Smooth muscle cell (in vitro differentiated cells): ENCODE results near the gene TNS1. TPM values are rescaled to one million over a fixed set of nuclear protein-coding genes. Genes with fewer than 3 reads are reported as not detected.

Experiments used
- DNase-seq: peaks from one replicate; lab custom pipeline; 2025; ENCODE audit not compliant: unreplicated experiment; lab: John Stamatoyannopoulos, UW
- H2AFZ ChIP-seq: fragments of 200-600 bp; sonication (generic); 2 replicates; pipeline ENCODE4 v1.6.0; 2016; ENCODE audit warnings: antibody characterized with exemption, low read depth, mild to moderate bottlenecking
- H3F3A ChIP-seq: fragments of 200-600 bp; sonication (generic); 2 replicates; pipeline ENCODE4 v1.6.0; 2017; ENCODE audit warnings: antibody characterized with exemption, low read depth
- H3K27ac ChIP-seq: fragments of 200-600 bp; sonication (generic); 2 replicates; pipeline ENCODE4 v1.5.1; 2016; ENCODE audit warnings: low read depth, mild to moderate bottlenecking
- H3K27me3 ChIP-seq: fragments of 200-600 bp; sonication (generic); 2 replicates; pipeline ENCODE4 v1.6.1; 2016; ENCODE audit warnings: low read depth, mild to moderate bottlenecking
- H3K36me3 ChIP-seq: fragments of 200-600 bp; sonication (generic); 2 replicates; pipeline ENCODE4 v1.5.1; 2016; ENCODE audit warnings: low read depth
- H3K4me1 ChIP-seq: fragments of 200-600 bp; sonication (generic); 2 replicates; pipeline ENCODE4 v1.5.1; 2016; ENCODE audit warnings: low read depth
- H3K4me2 ChIP-seq: fragments of 200-600 bp; sonication (generic); 2 replicates; pipeline ENCODE4 v1.6.0; 2016; ENCODE audit warnings: mild to moderate bottlenecking
- H3K4me3 ChIP-seq: fragments of 200-600 bp; sonication (generic); 2 replicates; pipeline ENCODE4 v1.5.1; 2016; ENCODE audit warnings: mild to moderate bottlenecking
- H3K79me2 ChIP-seq: fragments of 200-600 bp; sonication (generic); 2 replicates; pipeline ENCODE4 v1.6.0; 2016; ENCODE audit warnings: low read depth, mild to moderate bottlenecking
- H3K9ac ChIP-seq: fragments of 200-600 bp; sonication (generic); 2 replicates; pipeline ENCODE4 v1.6.0; 2016; ENCODE audit warnings: low read depth
- H3K9me3 ChIP-seq: fragments of 200-600 bp; sonication (generic); replicated peaks from 2 replicates; pipeline ENCODE4 v1.5.1; 2016; ENCODE audit warnings: low read depth
- H4K20me1 ChIP-seq: fragments of 200-600 bp; sonication (generic); 2 replicates; pipeline ENCODE4 v1.6.0; 2016; ENCODE audit warnings: low read depth
- WGBS: methylation state at CpG from one replicate; pipeline ENCODE4 v1.1.7; 2016; ENCODE audit warnings: low lambda C conversion rate; 5-methylcytosine and 5-hydroxymethylcytosine counted together
- polyA plus RNA-seq: library from polyadenylated mRNA; unstranded; fragments of >200 nt; fragmentation: Nextera tagmentation; extraction: Ambion mirVana; gene quantifications from 2 replicates; pipeline ENCODE4 v1.2.1, GENCODE V29; 2016
- total RNA-seq: library from RNA; depleted of rRNA; stranded (reverse); fragments of >200 nt; gene quantifications from 2 replicates; pipeline ENCODE4 v1.2.3, GENCODE V29; 2014
- TF ChIP-seq, protein P1 (sequence below): fragments of 200-600 bp; sonication (generic); IDR thresholded peaks from 2 replicates; pipeline ENCODE4 v1.5.1; 2017; ENCODE audit warnings: borderline replicate concordance, mild to moderate bottlenecking, antibody characterized with exemption; ENCODE audit not compliant: insufficient read depth, poor library complexity, severe bottlenecking

TNS1 gene
- total and polyA plus RNA-seq, 2 experiments from 2014 or later: 52.3 to 61.5 TPM

GRCh38 chr2:218005486-218005885 is 2.7 kb upstream of the TNS1 start:
- DNase-seq: no peak
- Histone ChIP-seq H3K9ac (peak overlapping the region; percentile 91), H3F3A (peaks cover 45% of the 10 kb centered on the region), H3K4me2 (peak overlapping the region; percentile 77), H3K79me2 (peaks cover 40% of the 10 kb centered on the region), H3K4me1 (peaks cover 42% of the 10 kb centered on the region), H3K9me3 (no peaks in the 10 kb centered on the region), H2AFZ (no peak overlapping the region), H4K20me1 (peaks cover 10% of the 10 kb centered on the region), H3K36me3 (no peaks in the 10 kb centered on the region), H3K4me3 (no peak overlapping the region), H3K27me3 (no peaks in the 10 kb centered on the region), H3K27ac (peak overlapping the region; percentile 97)
- TF ChIP-seq, protein P1, sequence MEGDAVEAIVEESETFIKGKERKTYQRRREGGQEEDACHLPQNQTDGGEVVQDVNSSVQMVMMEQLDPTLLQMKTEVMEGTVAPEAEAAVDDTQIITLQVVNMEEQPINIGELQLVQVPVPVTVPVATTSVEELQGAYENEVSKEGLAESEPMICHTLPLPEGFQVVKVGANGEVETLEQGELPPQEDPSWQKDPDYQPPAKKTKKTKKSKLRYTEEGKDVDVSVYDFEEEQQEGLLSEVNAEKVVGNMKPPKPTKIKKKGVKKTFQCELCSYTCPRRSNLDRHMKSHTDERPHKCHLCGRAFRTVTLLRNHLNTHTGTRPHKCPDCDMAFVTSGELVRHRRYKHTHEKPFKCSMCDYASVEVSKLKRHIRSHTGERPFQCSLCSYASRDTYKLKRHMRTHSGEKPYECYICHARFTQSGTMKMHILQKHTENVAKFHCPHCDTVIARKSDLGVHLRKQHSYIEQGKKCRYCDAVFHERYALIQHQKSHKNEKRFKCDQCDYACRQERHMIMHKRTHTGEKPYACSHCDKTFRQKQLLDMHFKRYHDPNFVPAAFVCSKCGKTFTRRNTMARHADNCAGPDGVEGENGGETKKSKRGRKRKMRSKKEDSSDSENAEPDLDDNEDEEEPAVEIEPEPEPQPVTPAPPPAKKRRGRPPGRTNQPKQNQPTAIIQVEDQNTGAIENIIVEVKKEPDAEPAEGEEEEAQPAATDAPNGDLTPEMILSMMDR: no peak
- WGBS: 28% methylated on average over 3 of the region's 3 CpGs

GRCh38 chr2:218005028-218005427 is 2.2 kb upstream of the TNS1 start:
- Histone ChIP-seq H3K4me1 (peaks cover 45% of the 10 kb centered on the region), H3K79me2 (peaks cover 44% of the 10 kb centered on the region), H3K27me3 (no peaks in the 10 kb centered on the region), H3F3A (peaks cover 46% of the 10 kb centered on the region), H3K4me2 (peak overlapping the region; percentile 77), H3K4me3 (no peak overlapping the region), H3K9ac (peak overlapping the region; percentile 91), H3K27ac (peak overlapping the region; percentile 97), H4K20me1 (peaks cover 15% of the 10 kb centered on the region), H2AFZ (no peak overlapping the region), H3K9me3 (no peaks in the 10 kb centered on the region), H3K36me3 (no peaks in the 10 kb centered on the region)
- TF ChIP-seq, protein P1: no peak
- no peak for DNase-seq
- WGBS: 30% methylated on average over 4 of the region's 4 CpGs

GRCh38 chr2:218003981-218004419 is 1.2 kb upstream of the TNS1 start:
- H3K4me3 ChIP-seq: no peak overlapping the region
- H3K9ac ChIP-seq: no peak overlapping the region
- WGBS: 13% methylated on average over 6 of the region's 6 CpGs
- peaks cover 25% of the 10 kb centered on the region for H4K20me1 ChIP-seq
- no peak for DNase-seq
- no peaks in the 10 kb centered on the region for H3K9me3 ChIP-seq
- no peaks in the 10 kb centered on the region for H3K36me3 ChIP-seq
- H2AFZ ChIP-seq: no peak overlapping the region
- H3K27me3 ChIP-seq: no peaks in the 10 kb centered on the region
- H3F3A ChIP-seq: peaks cover 45% of the 10 kb centered on the region
- TF ChIP-seq, protein P1: no peak
- H3K27ac ChIP-seq: peak overlapping the region; percentile 97
- H3K79me2 ChIP-seq: peaks cover 52% of the 10 kb centered on the region
- H3K4me1 ChIP-seq: peaks cover 38% of the 10 kb centered on the region
- H3K4me2 ChIP-seq: peak overlapping the region; percentile 93

DNA sequence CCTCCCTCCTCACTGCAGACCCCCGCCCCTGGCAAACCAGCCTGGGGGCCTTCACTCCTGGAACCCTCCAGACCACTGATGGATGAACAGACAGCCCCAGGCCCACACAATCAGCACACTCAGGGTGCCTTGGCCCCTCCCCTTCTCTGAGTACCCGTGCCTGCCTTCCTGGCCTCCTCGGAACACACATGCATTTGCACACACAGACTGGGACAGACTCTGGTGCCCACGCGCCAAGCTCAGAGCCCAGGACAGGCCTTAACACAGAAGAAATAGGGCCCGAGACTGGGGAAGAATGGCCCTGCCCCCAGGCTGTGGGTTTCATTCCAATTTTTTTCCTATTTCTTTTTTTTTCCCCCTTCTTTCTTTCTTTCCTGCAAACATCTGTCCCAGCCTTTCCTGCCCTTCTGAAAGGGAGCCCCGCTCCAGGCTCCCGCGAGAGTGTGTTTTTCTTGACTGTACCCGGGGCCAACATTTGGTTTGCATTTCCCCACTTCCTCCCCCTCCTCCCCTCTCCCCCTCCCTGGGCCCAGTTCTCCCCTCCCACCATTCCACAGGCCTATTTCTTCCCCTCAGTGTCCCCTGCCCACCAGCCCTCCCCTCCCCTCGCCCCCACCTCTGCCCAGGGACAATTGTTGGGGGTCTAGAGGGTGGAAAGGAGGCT is 618 bp upstream of the TNS1 start:
- peaks cover 30% of the 10 kb centered on the region for H4K20me1 ChIP-seq
- WGBS: 33% methylated on average over 9 of the region's 11 CpGs
- peaks cover 37% of the 10 kb centered on the region for H3K4me1 ChIP-seq
- TF ChIP-seq, protein P1: no peak
- H3K4me3 ChIP-seq: peak overlapping the region; percentile 50
- DNase-seq: no peak
- H3K36me3 ChIP-seq: no peaks in the 10 kb centered on the region
- peak overlapping the region; percentile 93 for H3K4me2 ChIP-seq
- H3K9me3 ChIP-seq: no peaks in the 10 kb centered on the region
- H2AFZ ChIP-seq: no peak overlapping the region
- peak overlapping the region; percentile 97 for H3K27ac ChIP-seq
- H3K9ac ChIP-seq: peak overlapping the region; percentile 29
- peaks cover 39% of the 10 kb centered on the region for H3F3A ChIP-seq
- H3K27me3 ChIP-seq: no peaks in the 10 kb centered on the region
- H3K79me2 ChIP-seq: peaks cover 52% of the 10 kb centered on the region
